ENCODE results near the gene TDRD10.

Gene TDRD10

DNA sequence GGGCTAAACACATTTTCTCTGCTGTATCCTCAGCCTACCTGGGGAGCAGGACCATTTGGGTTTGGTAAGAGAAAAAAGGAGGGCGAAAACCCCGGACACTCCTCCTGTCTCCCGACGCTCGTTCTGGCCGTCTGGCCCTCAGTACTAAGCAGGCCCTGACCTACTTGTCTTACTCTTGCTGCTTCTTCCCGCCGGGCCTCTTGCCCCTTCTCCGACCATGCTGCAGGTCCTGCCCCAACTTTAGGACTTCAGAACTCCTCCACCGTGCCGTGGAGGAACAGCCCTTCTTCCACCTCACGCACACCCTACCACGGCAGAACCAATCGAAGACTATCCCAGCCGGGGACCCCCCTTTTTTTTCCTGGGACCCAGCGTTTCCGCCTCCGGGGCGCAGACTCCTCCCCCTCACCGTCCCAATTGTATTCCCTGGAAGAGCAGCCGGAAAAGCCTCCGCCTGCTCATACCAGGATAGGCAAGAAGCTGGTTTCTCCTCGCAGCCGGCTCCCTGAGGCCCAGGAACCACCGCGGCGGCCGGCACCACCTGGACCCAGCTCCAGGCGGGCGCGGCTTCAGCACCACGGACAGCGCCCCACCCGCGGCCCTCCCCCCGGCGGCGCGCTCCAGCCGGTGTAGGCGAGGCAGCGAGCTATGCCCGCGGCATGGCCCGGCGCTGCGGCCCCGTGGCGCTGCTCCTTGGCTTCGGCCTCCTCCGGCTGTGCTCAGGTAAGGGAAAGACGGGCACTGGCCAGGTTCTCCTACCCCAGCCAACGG lies 65.6 kb downstream of the TDRD10 start, which contains the start of gene CHRNB2:
TSS of gene CHRNB2 (plus strand) at position 393 of the 771 bp plus-strand sequence. CDS start at position 660, 267 bp downstream.
- no peak within 1 kb of the TSS for H3K27ac ChIP-seq (ENCODE audit: insufficient read depth in 1 of 2, low read depth in 1 of 2, low read length in 2 of 2, poor library complexity in 1 of 2, severe bottlenecking in 2 of 2)
- H3K36me3 ChIP-seq (ENCODE audit: control insufficient read depth in 4 of 4, insufficient read depth in 4 of 4, low read length in 3 of 4): no peaks in the 10 kb centered on the region
- peaks cover 0 to 9% (median 8%) of the 10 kb centered on the region in 4 experiments for H3K4me1 ChIP-seq (ENCODE audit: control extremely low read depth in 1 of 4, control insufficient read depth in 4 of 4, insufficient read depth in 4 of 4, low read length in 3 of 4)
- DNase-seq: peak; percentile 31 to 73 (median 70)
- peak within 1 kb of the TSS in 4 of 7 experiments; percentile 23 to 63 (median 30) for H3K4me3 ChIP-seq (ENCODE audit: control insufficient read depth in 1 of 7, extremely low read depth in 1 of 7, insufficient read depth in 4 of 7, low read depth in 2 of 7, low read length in 6 of 7)
- ChIA-PET POLR2A (interaction anchor here (0.8 kb wide), 1 partner anchor 10 kb away, joined by 3 read pairs; no protein-coding TSS in a partner anchor), CTCF (interaction anchor here (0.8 to 1.6 kb wide), 3 partner anchors 8 to 62 kb away, joined by 3 to 9 read pairs (median 3); no protein-coding TSS in a partner anchor)
- peaks cover 0 to 40% (median 15%) of the 10 kb centered on the region in 5 experiments for H3K27me3 ChIP-seq (replicated peaks in 2 of 5; ENCODE audit: control insufficient read depth in 4 of 5, insufficient read depth in 5 of 5, low read length in 4 of 5)
- WGBS (ENCODE audit: insufficient coverage): under 1% methylated on average over 45 of the region's 53 CpGs
- H3K9me3 ChIP-seq (ENCODE audit: control extremely low read depth in 1 of 5, control insufficient read depth in 4 of 5, insufficient read depth in 2 of 5, low read depth in 1 of 5, low read length in 4 of 5): no peaks in the 10 kb centered on the region

DNA sequence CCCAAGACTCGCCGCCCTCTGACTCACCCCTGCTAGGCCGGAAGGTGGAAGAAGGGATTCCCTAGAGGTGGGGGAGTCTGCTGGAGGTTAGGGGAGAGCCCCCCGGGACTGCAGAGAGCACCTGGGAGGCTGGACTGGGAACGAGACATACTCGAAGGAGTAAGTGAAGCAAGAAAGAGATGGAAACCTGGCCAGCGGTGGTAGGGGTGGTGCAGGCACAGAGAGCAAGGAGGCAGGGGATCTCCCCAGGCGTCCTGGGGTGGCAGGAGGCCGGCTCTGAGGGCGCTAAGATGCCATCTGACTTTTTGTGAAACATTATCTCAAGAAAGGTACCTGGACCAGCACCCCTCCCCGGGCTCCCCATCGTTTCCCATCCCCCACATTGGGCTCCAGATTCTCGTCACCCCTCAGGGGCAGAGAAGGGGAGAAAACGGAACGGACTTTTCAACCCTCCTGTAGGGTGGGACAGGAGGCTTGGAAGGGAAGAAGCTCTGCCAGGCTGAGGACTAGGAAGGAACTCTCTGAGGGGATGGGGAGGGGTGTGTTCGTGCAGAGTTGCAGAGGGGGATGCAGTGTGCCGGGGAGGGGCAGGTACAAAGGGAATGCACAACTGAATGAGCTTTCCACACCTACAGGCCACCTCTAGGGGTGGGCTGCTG lies 66.3 kb downstream of the TDRD10 start:
- H3K27me3 ChIP-seq (replicated peaks in 2 of 5; ENCODE audit: control insufficient read depth in 4 of 5, insufficient read depth in 5 of 5, low read length in 4 of 5): peaks cover 0 to 40% (median 15%) of the 10 kb centered on the region in 5 experiments
- CTCF ChIA-PET: interaction anchor here (0.8 to 1.6 kb wide), 3 partner anchors 9 to 63 kb away, joined by 3 to 9 read pairs (median 3); no protein-coding TSS in a partner anchor
- POLR2A ChIA-PET: interaction anchor here (0.8 kb wide), 1 partner anchor 9 kb away, joined by 3 read pairs; no protein-coding TSS in a partner anchor

DNA sequence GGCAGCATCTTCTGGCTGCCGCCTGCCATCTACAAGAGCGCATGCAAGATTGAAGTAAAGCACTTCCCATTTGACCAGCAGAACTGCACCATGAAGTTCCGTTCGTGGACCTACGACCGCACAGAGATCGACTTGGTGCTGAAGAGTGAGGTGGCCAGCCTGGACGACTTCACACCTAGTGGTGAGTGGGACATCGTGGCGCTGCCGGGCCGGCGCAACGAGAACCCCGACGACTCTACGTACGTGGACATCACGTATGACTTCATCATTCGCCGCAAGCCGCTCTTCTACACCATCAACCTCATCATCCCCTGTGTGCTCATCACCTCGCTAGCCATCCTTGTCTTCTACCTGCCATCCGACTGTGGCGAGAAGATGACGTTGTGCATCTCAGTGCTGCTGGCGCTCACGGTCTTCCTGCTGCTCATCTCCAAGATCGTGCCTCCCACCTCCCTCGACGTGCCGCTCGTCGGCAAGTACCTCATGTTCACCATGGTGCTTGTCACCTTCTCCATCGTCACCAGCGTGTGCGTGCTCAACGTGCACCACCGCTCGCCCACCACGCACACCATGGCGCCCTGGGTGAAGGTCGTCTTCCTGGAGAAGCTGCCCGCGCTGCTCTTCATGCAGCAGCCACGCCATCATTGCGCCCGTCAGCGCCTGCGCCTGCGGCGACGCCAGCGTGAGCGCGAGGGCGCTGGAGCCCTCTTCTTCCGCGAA lies 69.4 kb downstream of the TDRD10 start:
- 96% methylated on average over 59 of the region's 59 CpGs for WGBS (ENCODE audit: insufficient coverage)
- H3K27ac ChIP-seq (ENCODE audit: insufficient read depth in 1 of 2, low read depth in 1 of 2, low read length in 2 of 2, poor library complexity in 1 of 2, severe bottlenecking in 2 of 2): no peak overlapping the region
- ChIA-PET CTCF (no interaction called here), POLR2A (no interaction called here)
- peaks cover 0 to 9% (median 8%) of the 10 kb centered on the region in 4 experiments for H3K4me1 ChIP-seq (ENCODE audit: control extremely low read depth in 1 of 4, control insufficient read depth in 4 of 4, insufficient read depth in 4 of 4, low read length in 3 of 4)
- H3K27me3 ChIP-seq (replicated peaks in 2 of 5; ENCODE audit: control insufficient read depth in 4 of 5, insufficient read depth in 5 of 5, low read length in 4 of 5): peaks cover 0 to 33% (median 13%) of the 10 kb centered on the region in 5 experiments
- no peak for DNase-seq
- no peaks in the 10 kb centered on the region for H3K9me3 ChIP-seq (ENCODE audit: control extremely low read depth in 1 of 5, control insufficient read depth in 4 of 5, insufficient read depth in 2 of 5, low read depth in 1 of 5, low read length in 4 of 5)
- H3K36me3 ChIP-seq (ENCODE audit: control insufficient read depth in 4 of 4, insufficient read depth in 4 of 4, low read length in 3 of 4): no peaks in the 10 kb centered on the region
- no peak overlapping the region for H3K4me3 ChIP-seq (ENCODE audit: control insufficient read depth in 1 of 7, extremely low read depth in 1 of 7, insufficient read depth in 4 of 7, low read depth in 2 of 7, low read length in 6 of 7)

More for the DNA sequence above, 66.3 kb downstream of the TDRD10 start:
- WGBS (ENCODE audit: insufficient coverage): 35% methylated on average over 5 of the region's 17 CpGs
- Histone ChIP-seq H3K4me3 (ENCODE audit: control insufficient read depth in 1 of 7, extremely low read depth in 1 of 7, insufficient read depth in 4 of 7, low read depth in 2 of 7, low read length in 6 of 7) (peak overlapping the region in 4 of 7 experiments; percentile 18 to 63 (median 30)), H3K9me3 (ENCODE audit: control extremely low read depth in 1 of 5, control insufficient read depth in 4 of 5, insufficient read depth in 2 of 5, low read depth in 1 of 5, low read length in 4 of 5) (no peaks in the 10 kb centered on the region), H3K4me1 (ENCODE audit: control extremely low read depth in 1 of 4, control insufficient read depth in 4 of 4, insufficient read depth in 4 of 4, low read length in 3 of 4) (peaks cover 0 to 9% (median 8%) of the 10 kb centered on the region in 4 experiments), H3K36me3 (ENCODE audit: control insufficient read depth in 4 of 4, insufficient read depth in 4 of 4, low read length in 3 of 4) (no peaks in the 10 kb centered on the region), H3K27ac (ENCODE audit: insufficient read depth in 1 of 2, low read depth in 1 of 2, low read length in 2 of 2, poor library complexity in 1 of 2, severe bottlenecking in 2 of 2) (no peak overlapping the region)
- no peak for DNase-seq

DNA sequence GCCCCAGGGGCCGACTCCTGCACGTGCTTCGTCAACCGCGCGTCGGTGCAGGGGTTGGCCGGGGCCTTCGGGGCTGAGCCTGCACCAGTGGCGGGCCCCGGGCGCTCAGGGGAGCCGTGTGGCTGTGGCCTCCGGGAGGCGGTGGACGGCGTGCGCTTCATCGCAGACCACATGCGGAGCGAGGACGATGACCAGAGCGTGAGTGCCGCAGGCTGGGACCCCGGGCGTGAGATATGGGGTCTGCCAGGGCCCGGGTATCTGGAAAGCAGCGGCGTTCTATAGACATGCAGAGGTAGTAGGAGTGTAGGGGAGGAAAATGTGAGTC lies 69.9 kb downstream of the TDRD10 start:
- Histone ChIP-seq H3K4me1 (ENCODE audit: control extremely low read depth in 1 of 4, control insufficient read depth in 4 of 4, insufficient read depth in 4 of 4, low read length in 3 of 4) (peaks cover 0 to 9% (median 8%) of the 10 kb centered on the region in 4 experiments), H3K27ac (ENCODE audit: insufficient read depth in 1 of 2, low read depth in 1 of 2, low read length in 2 of 2, poor library complexity in 1 of 2, severe bottlenecking in 2 of 2) (no peak overlapping the region), H3K27me3 (replicated peaks in 2 of 5; ENCODE audit: control insufficient read depth in 4 of 5, insufficient read depth in 5 of 5, low read length in 4 of 5) (peaks cover 0 to 29% (median 13%) of the 10 kb centered on the region in 5 experiments), H3K4me3 (ENCODE audit: control insufficient read depth in 1 of 7, extremely low read depth in 1 of 7, insufficient read depth in 4 of 7, low read depth in 2 of 7, low read length in 6 of 7) (no peak overlapping the region), H3K9me3 (ENCODE audit: control extremely low read depth in 1 of 5, control insufficient read depth in 4 of 5, insufficient read depth in 2 of 5, low read depth in 1 of 5, low read length in 4 of 5) (no peaks in the 10 kb centered on the region), H3K36me3 (ENCODE audit: control insufficient read depth in 4 of 4, insufficient read depth in 4 of 4, low read length in 3 of 4) (no peaks in the 10 kb centered on the region)
- no peak for DNase-seq
- CTCF ChIA-PET: no interaction called here
- POLR2A ChIA-PET: no interaction called here
- 92% methylated on average over 28 of the region's 29 CpGs for WGBS (ENCODE audit: insufficient coverage)

DNA sequence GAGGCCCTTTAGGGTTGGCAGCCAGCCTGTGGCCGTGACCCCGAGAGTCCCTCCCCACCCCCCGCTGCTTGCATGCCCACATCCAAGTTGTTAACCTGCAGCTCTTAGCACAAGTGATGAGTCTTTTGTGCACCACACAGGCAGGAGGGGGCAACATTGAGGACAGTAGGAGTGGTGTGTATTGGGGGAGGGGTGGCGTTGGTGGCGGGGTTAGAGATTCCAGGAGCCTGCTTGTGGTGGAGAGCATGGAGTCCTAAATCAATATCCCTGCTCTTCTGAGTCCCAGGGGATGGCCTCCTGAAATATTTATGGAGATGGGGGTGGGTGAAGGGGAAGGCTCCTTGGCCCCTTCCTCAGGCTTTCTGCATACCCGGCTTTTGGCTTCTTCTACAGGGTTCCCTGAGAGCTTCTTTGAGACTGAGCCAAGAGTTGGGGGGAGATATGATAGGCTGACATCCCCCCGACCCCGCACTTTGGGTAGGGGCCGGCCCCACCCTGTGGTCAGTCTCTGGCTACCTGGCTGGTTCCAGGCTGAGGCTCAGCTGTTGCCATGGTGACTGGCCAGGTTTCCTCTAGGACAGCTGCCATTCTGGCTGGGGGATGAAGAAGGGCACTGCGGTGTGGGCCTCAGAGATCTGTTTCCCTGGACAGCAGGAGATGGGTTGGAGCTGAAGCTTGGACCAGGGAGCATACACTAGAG lies 70.6 kb downstream of the TDRD10 start:
- no peaks in the 10 kb centered on the region for H3K9me3 ChIP-seq (ENCODE audit: control extremely low read depth in 1 of 5, control insufficient read depth in 4 of 5, insufficient read depth in 2 of 5, low read depth in 1 of 5, low read length in 4 of 5)
- DNase-seq: no peak
- POLR2A ChIA-PET: no interaction called here
- H3K36me3 ChIP-seq (ENCODE audit: control insufficient read depth in 4 of 4, insufficient read depth in 4 of 4, low read length in 3 of 4): no peaks in the 10 kb centered on the region
- CTCF ChIA-PET: interaction anchor here (0.8 to 2.5 kb wide), 4 partner anchors 9 to 22 kb away, joined by 3 to 10 read pairs (median 3); no protein-coding TSS in a partner anchor
- H3K27me3 ChIP-seq (replicated peaks in 2 of 5; ENCODE audit: control insufficient read depth in 4 of 5, insufficient read depth in 5 of 5, low read length in 4 of 5): peaks cover 0 to 22% (median 6%) of the 10 kb centered on the region in 5 experiments
- H3K4me1 ChIP-seq (ENCODE audit: control extremely low read depth in 1 of 4, control insufficient read depth in 4 of 4, insufficient read depth in 4 of 4, low read length in 3 of 4): peaks cover 0 to 6% (median 5%) of the 10 kb centered on the region in 4 experiments
- H3K27ac ChIP-seq (ENCODE audit: insufficient read depth in 1 of 2, low read depth in 1 of 2, low read length in 2 of 2, poor library complexity in 1 of 2, severe bottlenecking in 2 of 2): no peak overlapping the region
- H3K4me3 ChIP-seq (ENCODE audit: control insufficient read depth in 1 of 7, extremely low read depth in 1 of 7, insufficient read depth in 4 of 7, low read depth in 2 of 7, low read length in 6 of 7): no peak overlapping the region
- 80% methylated on average over 8 of the region's 10 CpGs for WGBS (ENCODE audit: insufficient coverage)

DNA sequence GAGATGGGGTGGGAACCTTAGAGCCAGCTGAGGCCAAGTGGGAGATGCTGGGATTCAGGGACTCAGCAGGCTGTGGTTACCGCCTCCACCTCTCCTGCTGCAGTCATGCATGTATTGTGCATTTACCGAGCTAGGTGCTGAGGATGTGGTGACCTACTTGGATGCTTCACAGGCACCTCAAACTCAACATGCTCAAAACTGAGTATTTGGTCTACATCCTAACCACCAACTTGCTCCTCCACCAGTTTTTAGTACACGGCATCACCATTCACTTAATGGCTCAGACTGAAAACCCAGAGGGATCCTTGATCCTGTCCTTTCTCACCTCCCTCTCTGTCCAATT lies 71.1 kb downstream of the TDRD10 start:
- no peak for DNase-seq
- peaks cover 0 to 17% (median 6%) of the 10 kb centered on the region in 5 experiments for H3K27me3 ChIP-seq (replicated peaks in 2 of 5; ENCODE audit: control insufficient read depth in 4 of 5, insufficient read depth in 5 of 5, low read length in 4 of 5)
- H3K27ac ChIP-seq (ENCODE audit: insufficient read depth in 1 of 2, low read depth in 1 of 2, low read length in 2 of 2, poor library complexity in 1 of 2, severe bottlenecking in 2 of 2): no peak overlapping the region
- POLR2A ChIA-PET: no interaction called here
- no peaks in the 10 kb centered on the region for H3K9me3 ChIP-seq (ENCODE audit: control extremely low read depth in 1 of 5, control insufficient read depth in 4 of 5, insufficient read depth in 2 of 5, low read depth in 1 of 5, low read length in 4 of 5)
- peaks cover 0 to 3% (median 1%) of the 10 kb centered on the region in 4 experiments for H3K36me3 ChIP-seq (ENCODE audit: control insufficient read depth in 4 of 4, insufficient read depth in 4 of 4, low read length in 3 of 4)
- WGBS (ENCODE audit: insufficient coverage): 93% methylated on average over 2 of the region's 3 CpGs
- H3K4me3 ChIP-seq (ENCODE audit: control insufficient read depth in 1 of 7, extremely low read depth in 1 of 7, insufficient read depth in 4 of 7, low read depth in 2 of 7, low read length in 6 of 7): no peak overlapping the region
- CTCF ChIA-PET: interaction anchor here (0.8 to 2.5 kb wide), 4 partner anchors 8 to 21 kb away, joined by 3 to 10 read pairs (median 3); no protein-coding TSS in a partner anchor
- peaks cover 0 to under 1% (median under 1%) of the 10 kb centered on the region in 4 experiments for H3K4me1 ChIP-seq (ENCODE audit: control extremely low read depth in 1 of 4, control insufficient read depth in 4 of 4, insufficient read depth in 4 of 4, low read length in 3 of 4)

All from common myeloid progenitor, CD34-positive (primary cell).